ENCODE results near the gene MARCHF3.

The MARCHF3 gene

DNA sequence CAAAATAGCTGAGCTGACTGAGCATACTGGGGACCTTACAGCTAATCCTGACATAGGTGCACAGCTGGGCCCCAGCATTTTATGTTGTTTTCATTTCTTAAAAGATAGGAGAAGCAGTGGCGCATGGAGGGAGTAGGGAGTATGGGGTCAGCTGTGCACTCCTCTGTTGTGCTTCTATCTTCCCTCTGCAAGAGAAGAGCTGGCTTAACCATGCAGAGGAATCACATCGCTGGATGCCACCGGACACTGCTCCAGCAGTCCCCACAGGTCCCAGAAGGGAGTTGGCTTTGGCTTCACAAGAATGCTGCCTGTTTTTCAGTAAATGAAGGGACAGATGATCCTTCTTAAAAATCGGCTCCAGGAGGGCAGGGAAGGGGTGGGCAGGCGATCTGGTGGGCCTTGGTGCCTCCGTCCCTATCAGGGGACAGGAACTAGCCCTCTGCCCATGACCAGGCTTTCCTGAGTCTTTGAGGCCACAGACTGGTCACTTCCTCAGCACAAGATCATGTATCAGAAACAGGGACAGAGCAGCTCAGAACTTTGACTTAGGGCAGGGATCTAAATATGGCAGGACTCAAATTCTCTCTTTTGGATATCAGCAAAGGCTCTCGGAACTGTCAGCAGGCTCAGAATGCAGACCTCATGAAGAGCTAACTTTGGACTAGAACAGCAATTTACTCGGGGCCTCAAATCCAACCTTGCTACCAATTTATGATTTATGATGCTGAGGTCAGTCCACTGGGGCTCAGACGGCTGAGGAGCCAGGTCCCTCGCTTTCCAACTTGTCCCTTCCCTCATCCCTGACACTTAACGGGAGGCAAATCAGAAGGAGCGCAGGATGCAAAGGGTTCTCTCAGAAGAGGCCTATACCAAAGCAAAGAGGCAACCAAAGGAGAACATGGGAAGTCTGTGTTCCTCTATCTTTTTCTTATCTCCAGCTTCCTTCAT lies 47.2 kb downstream of the MARCHF3 start:
- 91% methylated on average over 12 of the region's 12 CpGs for WGBS
- H3K4me1 ChIP-seq (ENCODE audit: insufficient read depth, low read length) = peaks cover 16% of the 10 kb centered on the region
- H3K9me3 ChIP-seq (ENCODE audit: insufficient read depth, low read depth, low read length) = no peaks in the 10 kb centered on the region
- no peaks in the 10 kb centered on the region for H3K27me3 ChIP-seq (ENCODE audit: insufficient read depth, low read length)
- H3K4me3 ChIP-seq (ENCODE audit: low read length) = no peak overlapping the region
- H3K9ac ChIP-seq (ENCODE audit: low read depth, low read length) = no peak overlapping the region
- no peaks in the 10 kb centered on the region for H3K36me3 ChIP-seq (ENCODE audit: insufficient read depth, low read length)
- H3K27ac ChIP-seq (ENCODE audit: low read depth, low read length) = no peak overlapping the region

DNA sequence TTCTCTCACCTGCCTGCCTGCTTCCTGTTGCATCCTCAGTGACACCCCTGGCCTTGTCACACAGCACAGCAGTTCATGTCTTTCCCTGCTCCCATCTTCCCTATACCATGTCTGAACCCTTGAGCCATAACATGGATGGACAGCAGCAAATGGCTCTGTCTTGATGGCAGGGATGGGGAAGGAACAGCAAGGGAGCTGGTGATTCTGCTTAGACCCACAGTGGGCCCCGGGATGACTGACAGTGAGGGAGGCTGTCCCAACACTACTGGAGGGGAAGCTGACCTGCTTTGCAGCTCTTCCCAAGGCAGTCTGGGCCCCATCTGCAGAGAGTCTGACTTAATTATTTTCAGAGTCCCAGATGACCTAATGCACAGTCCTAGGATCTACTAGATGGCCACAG lies 48.2 kb downstream of the MARCHF3 start:
- H3K36me3 ChIP-seq (ENCODE audit: insufficient read depth, low read length) = no peaks in the 10 kb centered on the region
- no peak overlapping the region for H3K9ac ChIP-seq (ENCODE audit: low read depth, low read length)
- no peak overlapping the region for H3K27ac ChIP-seq (ENCODE audit: low read depth, low read length)
- peaks cover 9% of the 10 kb centered on the region; the same call in 1 of the 2 replicates for H3K4me1 ChIP-seq (ENCODE audit: insufficient read depth, low read length)
- H3K27me3 ChIP-seq (ENCODE audit: insufficient read depth, low read length) = no peaks in the 10 kb centered on the region
- no peaks in the 10 kb centered on the region for H3K9me3 ChIP-seq (ENCODE audit: insufficient read depth, low read depth, low read length)
- H3K4me3 ChIP-seq (ENCODE audit: low read length) = no peak overlapping the region
- WGBS = 93% methylated on average over 1 of the region's 1 CpG

DNA sequence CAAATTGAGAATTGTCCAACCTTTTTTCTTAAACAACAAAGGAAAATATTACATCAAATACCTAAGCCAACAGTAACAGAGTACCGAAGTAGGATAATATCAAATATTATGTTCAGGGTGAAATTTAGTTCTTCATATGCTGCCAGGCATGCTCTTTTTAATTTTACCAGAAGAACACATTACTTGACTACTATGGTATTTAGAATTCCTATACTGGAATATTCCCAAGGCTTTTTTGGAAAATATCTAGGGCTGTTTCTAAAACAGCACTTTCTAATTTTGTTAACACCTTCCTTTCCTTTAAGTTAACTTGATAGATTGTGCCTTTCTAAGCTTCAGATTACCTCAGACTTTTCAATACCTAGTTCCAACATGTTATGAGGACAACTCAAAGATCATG lies 48.7 kb downstream of the MARCHF3 start:
- Histone ChIP-seq H3K9me3 (ENCODE audit: insufficient read depth, low read depth, low read length) (no peaks in the 10 kb centered on the region), H3K4me1 (ENCODE audit: insufficient read depth, low read length) (peaks cover 9% of the 10 kb centered on the region; the same call in 1 of the 2 replicates)

DNA sequence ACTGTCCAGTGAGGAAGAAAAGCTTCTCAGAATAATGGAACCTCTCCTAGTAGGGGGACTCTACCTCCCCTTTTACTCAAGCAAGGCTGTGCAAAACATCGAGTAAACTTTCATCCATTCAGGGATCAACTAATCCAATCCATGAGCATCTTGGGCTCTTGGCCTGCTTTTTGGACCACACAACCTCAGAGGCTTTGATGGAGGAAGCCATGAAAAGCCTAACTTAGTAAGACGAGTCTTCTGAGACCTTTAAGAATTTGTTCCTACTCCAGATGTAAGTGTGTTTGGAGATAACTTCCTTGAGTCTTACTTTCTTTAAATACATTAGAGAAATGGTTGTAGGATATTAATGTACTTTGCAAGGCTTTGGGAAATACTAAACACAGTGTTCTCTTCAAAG lies 49.1 kb downstream of the MARCHF3 start:
- no peak overlapping the region for H3K4me3 ChIP-seq (ENCODE audit: low read length)
- no peak overlapping the region for H3K9ac ChIP-seq (ENCODE audit: low read depth, low read length)
- H3K4me1 ChIP-seq (ENCODE audit: insufficient read depth, low read length) = peaks cover 10% of the 10 kb centered on the region
- no peaks in the 10 kb centered on the region for H3K27me3 ChIP-seq (ENCODE audit: insufficient read depth, low read length)
- H3K9me3 ChIP-seq (ENCODE audit: insufficient read depth, low read depth, low read length) = no peaks in the 10 kb centered on the region
- no peaks in the 10 kb centered on the region for H3K36me3 ChIP-seq (ENCODE audit: insufficient read depth, low read length)
- H3K27ac ChIP-seq (ENCODE audit: low read depth, low read length) = no peak overlapping the region
- WGBS = 90% methylated on average over 2 of the region's 2 CpGs

More for the DNA sequence above, 48.7 kb downstream of the MARCHF3 start:
- H3K27me3 ChIP-seq (ENCODE audit: insufficient read depth, low read length) = no peaks in the 10 kb centered on the region
- H3K36me3 ChIP-seq (ENCODE audit: insufficient read depth, low read length) = no peaks in the 10 kb centered on the region
- H3K9ac ChIP-seq (ENCODE audit: low read depth, low read length) = no peak overlapping the region
- H3K4me3 ChIP-seq (ENCODE audit: low read length) = no peak overlapping the region
- no CpG with 5 or more reads among the region's 1 CpG for WGBS
- no peak overlapping the region for H3K27ac ChIP-seq (ENCODE audit: low read depth, low read length)

DNA sequence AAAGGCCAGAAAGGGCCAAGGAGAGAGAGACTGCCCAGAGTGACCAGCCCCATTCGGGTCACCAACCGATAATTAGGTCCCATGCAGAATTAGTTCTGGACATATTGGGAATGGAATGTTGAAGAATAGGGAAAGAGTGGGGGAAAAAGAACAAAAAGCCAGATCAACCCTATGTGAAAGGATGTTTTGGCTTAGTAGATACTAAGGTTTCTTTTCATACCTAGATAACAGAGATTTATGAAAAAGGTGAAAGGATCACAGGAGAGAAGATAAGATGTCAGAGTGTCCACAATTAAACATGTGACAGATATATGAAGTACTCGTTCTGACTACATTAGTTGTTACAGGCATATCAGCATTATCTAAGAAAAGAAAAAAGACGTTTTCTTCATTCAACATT lies 52.1 kb downstream of the MARCHF3 start:
- Histone ChIP-seq H3K9ac (ENCODE audit: low read depth, low read length) (no peak overlapping the region), H3K4me3 (ENCODE audit: low read length) (no peak overlapping the region), H3K27ac (ENCODE audit: low read depth, low read length) (no peak overlapping the region), H3K9me3 (ENCODE audit: insufficient read depth, low read depth, low read length) (no peaks in the 10 kb centered on the region), H3K36me3 (ENCODE audit: insufficient read depth, low read length) (no peaks in the 10 kb centered on the region), H3K27me3 (ENCODE audit: insufficient read depth, low read length) (no peaks in the 10 kb centered on the region), H3K4me1 (ENCODE audit: insufficient read depth, low read length) (peaks cover 11% of the 10 kb centered on the region)
- 98% methylated on average over 4 of the region's 4 CpGs for WGBS

DNA sequence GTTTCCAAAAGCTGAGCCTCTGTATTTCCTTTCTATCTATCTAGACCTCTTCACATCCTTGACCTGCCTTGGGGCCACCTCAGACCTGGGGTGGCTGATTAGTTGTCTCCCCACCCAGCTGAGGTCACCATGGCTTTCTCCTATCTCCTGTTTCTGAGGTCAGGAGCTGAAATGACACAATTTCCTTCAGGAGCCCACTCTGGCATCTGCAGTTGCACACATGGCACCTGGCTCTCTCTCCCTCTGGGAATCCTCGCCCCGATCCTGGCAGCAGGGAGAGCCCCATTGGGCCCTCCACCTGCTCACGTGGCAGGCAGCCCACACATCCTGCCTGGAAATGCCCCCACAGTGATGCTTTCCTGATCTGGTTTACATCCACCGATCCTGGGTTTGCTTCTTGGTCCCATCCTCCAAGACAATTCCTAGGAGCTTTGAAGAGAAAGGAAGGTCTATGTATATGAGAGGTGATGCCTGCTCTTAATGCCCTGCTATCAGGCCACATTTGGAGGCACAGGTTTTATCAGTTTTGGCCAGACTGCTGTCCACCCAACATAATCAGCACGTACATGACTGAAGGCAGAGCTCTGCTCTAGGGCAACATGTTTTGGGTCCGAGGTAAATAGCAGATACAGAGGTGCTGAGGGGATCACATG lies 53.7 kb downstream of the MARCHF3 start:
- Histone ChIP-seq H3K4me3 (ENCODE audit: low read length) (no peak overlapping the region), H3K27me3 (ENCODE audit: insufficient read depth, low read length) (no peaks in the 10 kb centered on the region), H3K9ac (ENCODE audit: low read depth, low read length) (no peak overlapping the region), H3K27ac (ENCODE audit: low read depth, low read length) (no peak overlapping the region), H3K9me3 (ENCODE audit: insufficient read depth, low read depth, low read length) (no peaks in the 10 kb centered on the region), H3K4me1 (ENCODE audit: insufficient read depth, low read length) (peaks cover 22% of the 10 kb centered on the region), H3K36me3 (ENCODE audit: insufficient read depth, low read length) (no peaks in the 10 kb centered on the region)
- WGBS = 91% methylated on average over 6 of the region's 6 CpGs

DNA sequence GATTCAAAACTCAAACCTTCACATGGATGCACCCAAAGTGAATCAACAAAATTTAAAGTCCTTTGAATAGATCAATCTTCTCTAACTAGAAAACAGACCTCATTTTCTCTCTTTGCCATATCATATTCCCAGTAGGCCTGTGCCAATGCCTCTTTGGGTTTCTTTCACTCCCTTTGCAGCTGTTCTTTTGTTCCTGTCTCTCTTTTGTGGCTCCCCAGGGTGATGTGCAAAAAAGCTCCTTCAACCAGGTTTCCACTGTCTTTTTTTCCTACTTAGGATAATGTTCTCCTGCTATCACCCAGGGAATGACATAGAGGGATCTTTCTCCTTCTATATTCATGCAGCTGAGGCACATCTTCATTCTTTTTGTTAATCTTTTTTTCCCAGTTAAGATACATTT lies 54.6 kb downstream of the MARCHF3 start:
- Histone ChIP-seq H3K27me3 (ENCODE audit: insufficient read depth, low read length) (no peaks in the 10 kb centered on the region), H3K27ac (ENCODE audit: low read depth, low read length) (no peak overlapping the region), H3K9me3 (ENCODE audit: insufficient read depth, low read depth, low read length) (no peaks in the 10 kb centered on the region), H3K4me3 (ENCODE audit: low read length) (no peak overlapping the region), H3K36me3 (ENCODE audit: insufficient read depth, low read length) (no peaks in the 10 kb centered on the region), H3K4me1 (ENCODE audit: insufficient read depth, low read length) (peaks cover 22% of the 10 kb centered on the region), H3K9ac (ENCODE audit: low read depth, low read length) (no peak overlapping the region)

DNA sequence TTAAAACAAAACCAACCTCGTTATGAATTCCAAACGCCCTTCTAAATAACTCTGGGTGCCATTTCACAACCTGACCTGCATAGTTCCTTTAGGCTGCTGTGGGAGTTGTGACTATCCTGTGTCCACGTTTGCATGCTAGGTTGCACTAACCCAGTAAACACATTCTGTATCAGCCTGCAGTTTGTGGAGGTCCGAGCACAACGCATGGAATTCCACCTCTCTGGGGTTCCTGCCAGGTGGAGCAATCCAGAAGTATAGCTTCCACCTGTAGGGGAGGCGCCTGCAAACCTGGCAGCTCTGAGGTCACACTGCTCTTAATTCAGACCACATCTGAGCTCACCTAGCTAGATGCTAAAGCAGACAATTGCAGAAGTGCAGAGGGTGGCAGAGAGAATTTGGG lies 57.2 kb downstream of the MARCHF3 start:
- no peaks in the 10 kb centered on the region for H3K9me3 ChIP-seq (ENCODE audit: insufficient read depth, low read depth, low read length)
- no peaks in the 10 kb centered on the region for H3K27me3 ChIP-seq (ENCODE audit: insufficient read depth, low read length)
- H3K4me3 ChIP-seq (ENCODE audit: low read length) = no peak overlapping the region
- H3K27ac ChIP-seq (ENCODE audit: low read depth, low read length) = no peak overlapping the region
- no peak overlapping the region for H3K9ac ChIP-seq (ENCODE audit: low read depth, low read length)
- WGBS = 91% methylated on average over 6 of the region's 6 CpGs
- H3K36me3 ChIP-seq (ENCODE audit: insufficient read depth, low read length) = no peaks in the 10 kb centered on the region
- H3K4me1 ChIP-seq (ENCODE audit: insufficient read depth, low read length) = peaks cover 19% of the 10 kb centered on the region

DNA sequence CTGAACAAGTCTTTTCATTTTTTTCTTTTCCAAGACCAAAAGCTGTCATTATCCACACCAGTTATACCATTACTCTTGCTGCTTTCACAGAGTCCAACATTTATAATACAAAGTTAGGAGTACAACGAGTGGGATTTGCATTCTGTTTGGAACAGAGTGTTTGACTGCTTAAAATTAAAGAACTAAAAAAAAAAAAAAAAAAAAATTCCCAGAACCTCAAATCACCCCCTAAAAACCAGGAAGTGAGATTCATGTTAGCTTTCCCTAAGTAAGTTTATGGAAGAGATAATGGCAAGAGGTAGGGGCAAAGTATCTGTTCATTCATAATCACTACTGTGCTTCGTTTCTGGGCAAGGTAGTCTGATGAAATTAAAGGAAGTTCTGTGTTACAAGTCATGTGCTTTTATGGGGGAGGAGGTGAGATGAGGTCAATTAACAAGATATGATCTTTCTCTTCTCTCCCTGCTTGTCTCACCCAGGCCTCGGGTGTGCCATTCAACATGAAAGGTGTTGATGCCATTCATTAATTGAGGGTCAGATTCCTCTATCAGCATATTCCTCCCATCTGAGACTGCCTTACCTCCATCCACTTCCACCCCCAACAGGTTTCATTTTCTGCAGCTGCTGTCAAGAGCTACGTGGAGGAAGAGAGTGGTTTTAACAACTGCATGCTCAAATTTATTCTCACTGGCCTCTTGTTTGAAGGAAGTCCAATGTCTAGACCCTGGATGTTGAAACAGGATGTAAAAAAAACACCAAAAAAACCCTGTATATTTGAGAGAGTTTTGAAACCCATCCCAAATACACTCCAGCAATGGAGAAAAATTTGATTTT lies 58.1 kb downstream of the MARCHF3 start:
- Histone ChIP-seq H3K27ac (ENCODE audit: low read depth, low read length) (no peak overlapping the region), H3K4me3 (ENCODE audit: low read length) (no peak overlapping the region)

DNA sequence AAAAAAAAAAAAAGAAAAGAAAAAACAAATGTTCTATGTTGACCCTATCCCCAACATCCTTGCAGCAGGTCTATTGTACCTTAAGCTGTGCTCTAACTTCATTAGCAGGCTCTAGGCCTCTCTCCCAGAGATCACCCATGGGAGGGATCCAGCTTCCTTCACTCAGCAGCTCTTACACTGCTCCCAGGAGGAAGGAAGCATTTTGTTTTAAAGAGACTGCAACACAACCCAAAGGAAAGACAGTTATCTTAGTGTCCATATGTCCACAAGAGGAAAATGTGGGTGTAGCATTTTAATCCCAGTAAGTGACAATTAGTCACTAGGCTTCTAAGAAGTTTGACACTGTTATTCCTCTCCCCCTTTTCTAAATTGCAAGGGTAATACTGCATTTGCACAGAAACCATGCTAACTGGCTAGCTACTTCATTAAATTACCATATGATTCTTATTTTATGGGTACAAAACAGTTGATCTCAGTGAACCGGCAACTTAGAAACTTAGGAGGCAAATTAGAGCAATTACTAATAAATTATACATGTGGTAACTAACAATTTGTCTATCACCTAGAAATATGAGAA lies 58.8 kb downstream of the MARCHF3 start:
- H3K36me3 ChIP-seq (ENCODE audit: insufficient read depth, low read length) = no peaks in the 10 kb centered on the region
- WGBS = no CpG with 5 or more reads among the region's 1 CpG
- peaks cover 19% of the 10 kb centered on the region for H3K4me1 ChIP-seq (ENCODE audit: insufficient read depth, low read length)
- H3K4me3 ChIP-seq (ENCODE audit: low read length) = no peak overlapping the region
- no peak overlapping the region for H3K27ac ChIP-seq (ENCODE audit: low read depth, low read length)
- no peak overlapping the region for H3K9ac ChIP-seq (ENCODE audit: low read depth, low read length)
- H3K9me3 ChIP-seq (ENCODE audit: insufficient read depth, low read depth, low read length) = no peaks in the 10 kb centered on the region
- H3K27me3 ChIP-seq (ENCODE audit: insufficient read depth, low read length) = no peaks in the 10 kb centered on the region

More for the DNA sequence above, 58.1 kb downstream of the MARCHF3 start:
- 70% methylated on average over 3 of the region's 4 CpGs for WGBS
- peaks cover 19% of the 10 kb centered on the region for H3K4me1 ChIP-seq (ENCODE audit: insufficient read depth, low read length)
- no peaks in the 10 kb centered on the region for H3K36me3 ChIP-seq (ENCODE audit: insufficient read depth, low read length)
- no peaks in the 10 kb centered on the region for H3K27me3 ChIP-seq (ENCODE audit: insufficient read depth, low read length)
- H3K9me3 ChIP-seq (ENCODE audit: insufficient read depth, low read depth, low read length) = no peaks in the 10 kb centered on the region
- no peak overlapping the region for H3K9ac ChIP-seq (ENCODE audit: low read depth, low read length)

Measured in HUES64 (cell line).